GM19463 (cell line): ENCODE results near the gene ZEB1.

Experiments used
- ATAC-seq: cut with Tn5 transposase; IDR thresholded peaks from one replicate; pipeline ENCODE4 v1.9.1; 2021; ENCODE audit warnings: mild to moderate bottlenecking, moderate library complexity; ENCODE audit not compliant: unreplicated experiment

ZEB1 gene

GRCh38 chr10:31574577-31574976, 255.6 kb downstream of the ZEB1 start:
- ATAC-seq, result no peak

GRCh38 chr10:31578181-31578852, 259.3 kb downstream of the ZEB1 start:
- ATAC-seq, result no peak

GRCh38 chr10:31578951-31579350, 259.9 kb downstream of the ZEB1 start:
- no peak for ATAC-seq
